GM23338 (cell line): ENCODE measurements around the gene GPR55. TPM values are rescaled to one million over a fixed set of nuclear protein-coding genes. Genes with fewer than 3 reads are reported as not detected.

Experiments
- ATAC-seq: fragments of 200-7000 bp; cut with Tn5 transposase; 3 replicates; pipeline ENCODE4 v1.9.1; 2020
- DNase-seq: peaks from one replicate; pipeline ENCODE4 v3.0.0-alpha.2; 2015; ENCODE audit warnings: low spot score
- H2AFZ ChIP-seq: fragments of 200-600 bp; sonication (generic); 2 replicates; pipeline ENCODE4 v1.8.0; 2016; ENCODE audit warnings: antibody characterized with exemption, mild to moderate bottlenecking, moderate library complexity
- H3F3A ChIP-seq: fragments of 200-600 bp; sonication (generic); replicated peaks from 2 replicates; pipeline ENCODE4 v1.8.0; 2017; ENCODE audit warnings: antibody characterized with exemption, mixed run types, low read depth
- H3K27ac ChIP-seq: fragments of 200-600 bp; sonication (generic); 2 replicates; pipeline ENCODE4 v1.6.1; 2016; ENCODE audit warnings: low read depth
- H3K27me3 ChIP-seq: fragments of 200-600 bp; sonication (generic); 2 replicates; pipeline ENCODE4 v1.8.0; 2016; ENCODE audit warnings: mild to moderate bottlenecking, mixed run types, moderate library complexity; ENCODE audit not compliant: insufficient read depth
- H3K36me3 ChIP-seq: fragments of 200-600 bp; sonication (generic); 2 replicates; pipeline ENCODE4 v1.8.0; 2016; ENCODE audit warnings: mild to moderate bottlenecking; ENCODE audit not compliant: insufficient read depth
- H3K4me1 ChIP-seq: fragments of 200-600 bp; sonication (generic); 2 replicates; pipeline ENCODE4 v1.8.0; 2016; ENCODE audit warnings: mild to moderate bottlenecking, moderate library complexity; ENCODE audit not compliant: insufficient read depth
- H3K4me2 ChIP-seq: fragments of 200-600 bp; sonication (generic); 2 replicates; pipeline ENCODE4 v1.7.1; 2017; ENCODE audit warnings: mixed run types
- H3K4me3 ChIP-seq: fragments of 200-600 bp; sonication (generic); 2 replicates; pipeline ENCODE4 v1.6.1; 2016; ENCODE audit warnings: mixed run types
- H3K79me2 ChIP-seq: fragments of 200-600 bp; sonication (generic); replicated peaks from 2 replicates; pipeline ENCODE4 v1.8.0; 2017; ENCODE audit warnings: mild to moderate bottlenecking; ENCODE audit not compliant: insufficient read depth
- H3K9me2 ChIP-seq: fragments of 200-600 bp; sonication (generic); 2 replicates; pipeline ENCODE4 v1.8.0; 2017; ENCODE audit not compliant: insufficient read depth
- H4K20me1 ChIP-seq: fragments of 200-600 bp; sonication (generic); replicated peaks from 2 replicates; pipeline ENCODE4 v1.8.0; 2017; ENCODE audit warnings: mild to moderate bottlenecking; ENCODE audit not compliant: insufficient read depth
- H3K27ac Mint-ChIP-seq: 2 replicates; pipeline ENCODE4 v1.8.0; 2020; ENCODE audit warnings: inconsistent platforms, mild to moderate bottlenecking, moderate library complexity, mixed read lengths
- H3K27me3 Mint-ChIP-seq: 3 replicates; pipeline ENCODE4 v1.8.0; 2022; ENCODE audit warnings: low read depth, mild to moderate bottlenecking, moderate library complexity, mixed read lengths, inconsistent platforms; ENCODE audit not compliant: insufficient read depth, poor library complexity
- H3K36me3 Mint-ChIP-seq: 3 replicates; pipeline ENCODE4 v1.8.0; 2021; ENCODE audit warnings: low read depth, mild to moderate bottlenecking, inconsistent platforms, moderate library complexity, mixed read lengths
- H3K4me1 Mint-ChIP-seq: 3 replicates; pipeline ENCODE4 v1.8.0; 2020; ENCODE audit warnings: mild to moderate bottlenecking, inconsistent platforms, mixed read lengths
- H3K4me3 Mint-ChIP-seq: 3 replicates; pipeline ENCODE4 v1.8.0; 2021; ENCODE audit warnings: moderate library complexity, mild to moderate bottlenecking, inconsistent platforms, mixed read lengths
- H3K9me3 Mint-ChIP-seq: 3 replicates; pipeline ENCODE4 v1.8.0; 2020; ENCODE audit warnings: moderate library complexity, mild to moderate bottlenecking, inconsistent platforms, mixed read lengths
- CTCF ChIP-seq, 2 experiments: fragments of 200-600 bp in 1 of 2; sonication (generic) in 1 of 2; conservative IDR thresholded peaks; 2 replicates each; pipeline versions ENCODE4 v1.5.1 to v1.6.1; 2016 to 2017; ENCODE audit warnings: antibody characterized with exemption in 2 of 2, low read depth in 2 of 2, mild to moderate bottlenecking in 2 of 2, moderate library complexity in 1 of 2
- EZH2phosphoT487 ChIP-seq: fragments of 200-600 bp; sonication (generic); IDR thresholded peaks from one replicate; pipeline ENCODE4 v1.8.1; 2018; ENCODE audit warnings: antibody characterized with exemption; ENCODE audit not compliant: unreplicated experiment
- NANOG ChIP-seq: IDR thresholded peaks from 2 replicates; pipeline ENCODE4 v1.6.1; 2016; ENCODE audit warnings: antibody characterized with exemption, borderline replicate concordance
- STAT1 ChIP-seq: IDR thresholded peaks from one replicate; pipeline ENCODE4 v1.6.1; 2016; ENCODE audit warnings: antibody characterized with exemption; ENCODE audit not compliant: unreplicated experiment
- ZNF462 ChIP-seq: fragments of 250-450 bp; sonication (Bioruptor Pico); IDR thresholded peaks from 2 replicates; pipeline ENCODE4 v1.5.0; 2020; ENCODE audit warnings: mild to moderate bottlenecking, moderate library complexity
- polyA plus RNA-seq: library from polyadenylated mRNA; unstranded; fragments of >200 nt; fragmentation: Nextera tagmentation; extraction: Ambion mirVana; gene quantifications from 2 replicates; pipeline ENCODE4 v1.2.1, GENCODE V29; 2016
- total RNA-seq: library from RNA; depleted of rRNA; stranded (reverse); fragments of >200 nt; shearing (Covaris generic); gene quantifications from 2 replicates; pipeline ENCODE4 v1.2.3, GENCODE V29; 2014
- TF ChIP-seq, protein P1 (sequence below): IDR thresholded peaks from 2 replicates; pipeline ENCODE4 v1.6.1; 2016; ENCODE audit warnings: antibody characterized with exemption
- TF ChIP-seq, protein P2 (sequence below): IDR thresholded peaks from one replicate; pipeline ENCODE4 v1.6.1; 2018; ENCODE audit warnings: antibody characterized with exemption; ENCODE audit not compliant: unreplicated experiment

GPR55 gene
- total and polyA plus RNA-seq, 2 experiments from 2014 or later = not detected

- TF ChIP-seq, protein P1, sequence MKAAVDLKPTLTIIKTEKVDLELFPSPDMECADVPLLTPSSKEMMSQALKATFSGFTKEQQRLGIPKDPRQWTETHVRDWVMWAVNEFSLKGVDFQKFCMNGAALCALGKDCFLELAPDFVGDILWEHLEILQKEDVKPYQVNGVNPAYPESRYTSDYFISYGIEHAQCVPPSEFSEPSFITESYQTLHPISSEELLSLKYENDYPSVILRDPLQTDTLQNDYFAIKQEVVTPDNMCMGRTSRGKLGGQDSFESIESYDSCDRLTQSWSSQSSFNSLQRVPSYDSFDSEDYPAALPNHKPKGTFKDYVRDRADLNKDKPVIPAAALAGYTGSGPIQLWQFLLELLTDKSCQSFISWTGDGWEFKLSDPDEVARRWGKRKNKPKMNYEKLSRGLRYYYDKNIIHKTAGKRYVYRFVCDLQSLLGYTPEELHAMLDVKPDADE = no peak
- TF ChIP-seq NANOG (no peak), EZH2phosphoT487 (no peak), STAT1 (no peak), ZNF462 (no peak)
Observed at GRCh38 chr2:230950874-230951339, 25.9 kb upstream of the GPR55 start (continued).

- DNase-seq = no peak
- H3K36me3 Mint-ChIP-seq = no peaks in the 10 kb centered on the region; the same call in 2 of the 3 replicates
- Histone ChIP-seq H3K4me3 (no peak overlapping the region), H3K4me1 (no peaks in the 10 kb centered on the region), H3K36me3 (no peaks in the 10 kb centered on the region), H3K27me3 (no peaks in the 10 kb centered on the region), H3K4me2 (no peak overlapping the region), H4K20me1 (no peaks in the 10 kb centered on the region), H3K9me2 (no peaks in the 10 kb centered on the region), H3K79me2 (no peaks in the 10 kb centered on the region), H3F3A (no peaks in the 10 kb centered on the region), H2AFZ (no peak overlapping the region), H3K27ac (no peak overlapping the region)
- no peak overlapping the region for H3K27ac Mint-ChIP-seq
- no peak overlapping the region for H3K4me3 Mint-ChIP-seq
- ATAC-seq = no peak
- H3K9me3 Mint-ChIP-seq = no peaks in the 10 kb centered on the region
- H3K4me1 Mint-ChIP-seq = no peaks in the 10 kb centered on the region
- H3K27me3 Mint-ChIP-seq = peaks cover 10% of the 10 kb centered on the region
- TF ChIP-seq, protein P2, sequence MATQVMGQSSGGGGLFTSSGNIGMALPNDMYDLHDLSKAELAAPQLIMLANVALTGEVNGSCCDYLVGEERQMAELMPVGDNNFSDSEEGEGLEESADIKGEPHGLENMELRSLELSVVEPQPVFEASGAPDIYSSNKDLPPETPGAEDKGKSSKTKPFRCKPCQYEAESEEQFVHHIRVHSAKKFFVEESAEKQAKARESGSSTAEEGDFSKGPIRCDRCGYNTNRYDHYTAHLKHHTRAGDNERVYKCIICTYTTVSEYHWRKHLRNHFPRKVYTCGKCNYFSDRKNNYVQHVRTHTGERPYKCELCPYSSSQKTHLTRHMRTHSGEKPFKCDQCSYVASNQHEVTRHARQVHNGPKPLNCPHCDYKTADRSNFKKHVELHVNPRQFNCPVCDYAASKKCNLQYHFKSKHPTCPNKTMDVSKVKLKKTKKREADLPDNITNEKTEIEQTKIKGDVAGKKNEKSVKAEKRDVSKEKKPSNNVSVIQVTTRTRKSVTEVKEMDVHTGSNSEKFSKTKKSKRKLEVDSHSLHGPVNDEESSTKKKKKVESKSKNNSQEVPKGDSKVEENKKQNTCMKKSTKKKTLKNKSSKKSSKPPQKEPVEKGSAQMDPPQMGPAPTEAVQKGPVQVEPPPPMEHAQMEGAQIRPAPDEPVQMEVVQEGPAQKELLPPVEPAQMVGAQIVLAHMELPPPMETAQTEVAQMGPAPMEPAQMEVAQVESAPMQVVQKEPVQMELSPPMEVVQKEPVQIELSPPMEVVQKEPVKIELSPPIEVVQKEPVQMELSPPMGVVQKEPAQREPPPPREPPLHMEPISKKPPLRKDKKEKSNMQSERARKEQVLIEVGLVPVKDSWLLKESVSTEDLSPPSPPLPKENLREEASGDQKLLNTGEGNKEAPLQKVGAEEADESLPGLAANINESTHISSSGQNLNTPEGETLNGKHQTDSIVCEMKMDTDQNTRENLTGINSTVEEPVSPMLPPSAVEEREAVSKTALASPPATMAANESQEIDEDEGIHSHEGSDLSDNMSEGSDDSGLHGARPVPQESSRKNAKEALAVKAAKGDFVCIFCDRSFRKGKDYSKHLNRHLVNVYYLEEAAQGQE = no peak
- no peak for TF ChIP-seq CTCF (conservative IDR thresholded peaks at IDR 0.05; ENCODE audit: low read depth in 2 of 2)
Observed at GRCh38 chr2:230949966-230950873, 25.2 kb upstream of the GPR55 start.
